Liver (tissue), 9 donors: Measurements from ENCODE around the gene QRICH1. TPM values are rescaled to one million over a fixed set of nuclear protein-coding genes. Genes with fewer than 3 reads are reported as not detected.

Experiments used
- DNase-seq: peaks from one replicate; pipeline ENCODE4 v3.0.0-alpha.2; 2017; ENCODE audit warnings: low spot score
- H3K27ac ChIP-seq, 2 donors: one replicate each; pipeline ENCODE4 v1.7.0; 2013; ENCODE audit warnings: inconsistent platforms in 2 of 2, low read length in 2 of 2, control low read depth in 1 of 2, low read depth in 1 of 2, mild to moderate bottlenecking in 1 of 2
- H3K27me3 ChIP-seq, 4 donors: one replicate each; pipeline versions ENCODE4 v1.6.1 to v1.7.0; 2013; ENCODE audit warnings: low read length in 3 of 4, inconsistent platforms in 1 of 4, mild to moderate bottlenecking in 1 of 4, moderate library complexity in 1 of 4; ENCODE audit not compliant: control insufficient read depth in 4 of 4, insufficient read depth in 4 of 4
- H3K36me3 ChIP-seq, 4 donors: one replicate each; pipeline versions ENCODE4 v1.6.1 to v1.7.0; 2013; ENCODE audit warnings: low read length in 3 of 4, mild to moderate bottlenecking in 3 of 4, low read depth in 1 of 4, moderate library complexity in 1 of 4; ENCODE audit not compliant: control insufficient read depth in 4 of 4, insufficient read depth in 3 of 4
- H3K4me1 ChIP-seq, 4 donors: one replicate each; pipeline versions ENCODE4 v1.6.1 to v1.7.0; 2013; ENCODE audit warnings: low read length in 3 of 4, mild to moderate bottlenecking in 3 of 4, moderate library complexity in 1 of 4; ENCODE audit not compliant: control insufficient read depth in 4 of 4, insufficient read depth in 4 of 4
- H3K4me3 ChIP-seq, 3 donors: one replicate each; pipeline versions ENCODE4 v1.6.1 to v1.7.0; 2013; ENCODE audit warnings: low read length in 3 of 3, control low read depth in 1 of 3, low read depth in 1 of 3, mild to moderate bottlenecking in 1 of 3
- H3K9ac ChIP-seq, 2 donors: one replicate each; pipeline ENCODE4 v1.7.0; 2013; ENCODE audit warnings: low read length in 2 of 2, mild to moderate bottlenecking in 2 of 2, moderate library complexity in 2 of 2, control low read depth in 1 of 2, low read depth in 1 of 2
- H3K9me3 ChIP-seq, 4 donors: one replicate each; pipeline versions ENCODE4 v1.6.1 to v1.7.0; 2013; ENCODE audit warnings: low read length in 3 of 4; ENCODE audit not compliant: control insufficient read depth in 4 of 4
- EGR1 ChIP-seq, 2 donors: IDR thresholded peaks; 2 replicates each; pipeline ENCODE4 v1.6.1; 2016 to 2018; ENCODE audit warnings: antibody characterized with exemption in 2 of 2, low read depth in 2 of 2
- FOXA1 ChIP-seq: IDR thresholded peaks from 2 replicates; pipeline ENCODE4 v1.6.1; 2016; ENCODE audit warnings: antibody characterized with exemption
- FOXA2 ChIP-seq: IDR thresholded peaks from 2 replicates; pipeline ENCODE4 v1.6.1; 2016; ENCODE audit warnings: antibody characterized with exemption
- GABPA ChIP-seq, 2 donors: IDR thresholded peaks in 1 of 2; conservative IDR thresholded peaks in 1 of 2; 2 replicates each; pipeline ENCODE4 v1.6.1; 2016; ENCODE audit warnings: antibody characterized with exemption in 2 of 2, mild to moderate bottlenecking in 1 of 2, moderate library complexity in 1 of 2
- HNF4A ChIP-seq, 2 donors: conservative IDR thresholded peaks; 2 replicates each; pipeline ENCODE4 v1.6.1; 2016; ENCODE audit warnings: antibody characterized with exemption in 2 of 2, mild to moderate bottlenecking in 2 of 2
- HNF4G ChIP-seq: IDR thresholded peaks from 2 replicates; pipeline ENCODE4 v1.6.1; 2016; ENCODE audit warnings: antibody characterized with exemption
- JUND ChIP-seq, 2 donors: IDR thresholded peaks; 2 replicates each; pipeline ENCODE4 v1.6.1; 2016; ENCODE audit warnings: antibody characterized with exemption in 2 of 2
- MAX ChIP-seq: IDR thresholded peaks from 2 replicates; pipeline ENCODE4 v1.6.1; 2016; ENCODE audit warnings: antibody characterized with exemption
- NR2F2 ChIP-seq: IDR thresholded peaks from 2 replicates; pipeline ENCODE4 v1.6.1; 2016; ENCODE audit warnings: antibody characterized with exemption
- RAD21 ChIP-seq, 2 donors: IDR thresholded peaks; 2 replicates each; pipeline ENCODE4 v1.6.1; 2016; ENCODE audit warnings: antibody characterized with exemption in 2 of 2, mild to moderate bottlenecking in 2 of 2
- REST ChIP-seq: IDR thresholded peaks from 2 replicates; pipeline ENCODE4 v1.6.1; 2016; ENCODE audit warnings: antibody characterized with exemption, mild to moderate bottlenecking
- RXRA ChIP-seq, 2 donors: IDR thresholded peaks; 2 replicates each; pipeline ENCODE4 v1.6.1; 2017 to 2018; ENCODE audit warnings: antibody characterized with exemption in 2 of 2, mild to moderate bottlenecking in 1 of 2
- SP1 ChIP-seq: IDR thresholded peaks from 2 replicates; pipeline ENCODE4 v1.6.1; 2018; ENCODE audit warnings: antibody characterized with exemption, mild to moderate bottlenecking
- TAF1 ChIP-seq: conservative IDR thresholded peaks from 2 replicates; pipeline ENCODE4 v1.6.1; 2016; ENCODE audit warnings: antibody characterized with exemption, mild to moderate bottlenecking
- YY1 ChIP-seq: IDR thresholded peaks from 2 replicates; pipeline ENCODE4 v1.6.1; 2016; ENCODE audit warnings: antibody characterized with exemption, mild to moderate bottlenecking
- ZBTB33 ChIP-seq: IDR thresholded peaks from 2 replicates; pipeline ENCODE4 v1.6.1; 2016; ENCODE audit warnings: antibody characterized with exemption
- WGBS: extraction: QIAGEN DNeasy Blood & Tissue Kit; methylation state at CpG from one replicate; pipeline ENCODE4 v1.1.7; 2013; 5-methylcytosine and 5-hydroxymethylcytosine counted together
- polyA plus RNA-seq, 2 donors: library from polyadenylated mRNA; stranded (reverse) in 1 of 2; unstranded in 1 of 2; fragments of 200-250 nt in 1 of 2; fragments of >200 nt in 1 of 2; fragmentation: Nextera tagmentation in 1 of 2; extraction: Ambion mirVana in 1 of 2; gene quantifications; one replicate each; pipeline versions ENCODE4 v1.2.1 to v1.2.3, GENCODE V29; 2013 to 2015
- total RNA-seq, 2 donors: library from RNA; depleted of rRNA; stranded (reverse); fragments of >200 nt; gene quantifications; one replicate each; pipeline ENCODE4 v1.2.3, GENCODE V29; 2014
- TF ChIP-seq, protein P1 (sequence below): fragments of 150-350 bp; IDR thresholded peaks from 2 replicates; pipeline ENCODE4 v1.5.1; 2017; ENCODE audit warnings: improper control_type of control experiment, low read depth, low read length; ENCODE audit not compliant: missing input control
- TF ChIP-seq, protein P2 (sequence below): IDR thresholded peaks from 2 replicates; pipeline ENCODE4 v1.6.1; 2016; ENCODE audit warnings: antibody characterized with exemption
- donor health status: healthy.
- donor health status: healthy.
- donor health status: healthy.
- donor health status: healthy.
- donor health status: healthy.

The QRICH1 gene
- total and polyA plus RNA-seq, 4 donors: 17.3 to 35.1 (median 25.7) TPM

DNA sequence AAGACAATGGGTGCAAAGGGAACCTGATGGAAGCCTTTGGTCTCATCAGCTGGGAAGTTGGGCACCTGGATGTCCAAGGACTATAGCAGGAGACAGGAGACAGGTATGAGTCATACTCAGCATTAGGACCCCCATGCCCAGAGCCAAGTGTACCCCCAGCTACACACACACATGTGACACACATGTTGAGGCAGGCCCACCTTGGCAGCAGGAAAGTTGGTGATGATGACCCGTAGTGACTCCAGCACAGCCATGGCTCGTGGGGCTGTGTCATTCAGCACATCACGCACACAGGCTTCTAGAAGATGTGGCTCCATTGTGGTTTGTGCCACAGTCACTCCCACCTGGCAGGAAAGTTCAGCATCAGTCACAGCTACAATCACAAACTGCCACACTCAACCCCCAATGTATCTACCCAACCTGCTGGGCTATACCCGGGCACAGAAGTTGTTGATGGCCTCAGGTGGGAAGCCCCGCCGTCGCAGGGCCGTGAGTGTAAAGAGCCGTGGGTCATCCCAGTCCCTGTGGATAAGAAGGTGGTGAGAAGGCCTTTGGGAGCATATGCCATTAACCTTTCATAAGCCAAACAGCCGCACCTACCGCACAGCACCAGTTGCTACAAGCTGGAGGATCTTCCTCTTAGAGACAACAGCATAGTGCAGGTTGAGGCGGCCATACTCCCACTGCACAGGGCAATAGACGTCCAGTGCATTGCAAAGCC lies 5.2 kb upstream of the QRICH1 start:
- Histone ChIP-seq H3K9me3 (no peaks in the 10 kb centered on the region), H3K9ac (no peak overlapping the region), H3K4me1 (peaks cover 0 to 18% (median 16%) of the 10 kb centered on the region in 4 donors), H3K4me3 (no peak overlapping the region), H3K27me3 (no peaks in the 10 kb centered on the region), H3K36me3 (peaks cover 14 to 53% (median 34%) of the 10 kb centered on the region in 4 donors), H3K27ac (no peak overlapping the region)
- DNase-seq: no peak
- TF ChIP-seq NR2F2: no peak
- TF ChIP-seq RXRA (IDR thresholded peaks at IDR 0.05): no peak
- no peak for TF ChIP-seq JUND (IDR thresholded peaks at IDR 0.05)
- TF ChIP-seq TAF1: no peak
- no peak for TF ChIP-seq FOXA2
- TF ChIP-seq GABPA (IDR thresholded peaks at IDR 0.05 in 1 of 2, conservative IDR thresholded peaks at IDR 0.05 in 1 of 2): no peak
- TF ChIP-seq FOXA1: no peak
- TF ChIP-seq SP1: no peak
- no peak for TF ChIP-seq HNF4G
- TF ChIP-seq HNF4A (conservative IDR thresholded peaks at IDR 0.05): no peak
- TF ChIP-seq ZBTB33: no peak
- TF ChIP-seq REST: no peak
- TF ChIP-seq MAX: no peak
- TF ChIP-seq, protein P1, sequence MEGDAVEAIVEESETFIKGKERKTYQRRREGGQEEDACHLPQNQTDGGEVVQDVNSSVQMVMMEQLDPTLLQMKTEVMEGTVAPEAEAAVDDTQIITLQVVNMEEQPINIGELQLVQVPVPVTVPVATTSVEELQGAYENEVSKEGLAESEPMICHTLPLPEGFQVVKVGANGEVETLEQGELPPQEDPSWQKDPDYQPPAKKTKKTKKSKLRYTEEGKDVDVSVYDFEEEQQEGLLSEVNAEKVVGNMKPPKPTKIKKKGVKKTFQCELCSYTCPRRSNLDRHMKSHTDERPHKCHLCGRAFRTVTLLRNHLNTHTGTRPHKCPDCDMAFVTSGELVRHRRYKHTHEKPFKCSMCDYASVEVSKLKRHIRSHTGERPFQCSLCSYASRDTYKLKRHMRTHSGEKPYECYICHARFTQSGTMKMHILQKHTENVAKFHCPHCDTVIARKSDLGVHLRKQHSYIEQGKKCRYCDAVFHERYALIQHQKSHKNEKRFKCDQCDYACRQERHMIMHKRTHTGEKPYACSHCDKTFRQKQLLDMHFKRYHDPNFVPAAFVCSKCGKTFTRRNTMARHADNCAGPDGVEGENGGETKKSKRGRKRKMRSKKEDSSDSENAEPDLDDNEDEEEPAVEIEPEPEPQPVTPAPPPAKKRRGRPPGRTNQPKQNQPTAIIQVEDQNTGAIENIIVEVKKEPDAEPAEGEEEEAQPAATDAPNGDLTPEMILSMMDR: no peak
- TF ChIP-seq YY1: no peak
- no peak for TF ChIP-seq EGR1 (IDR thresholded peaks at IDR 0.05; ENCODE audit: low read depth in 2 of 2)
- TF ChIP-seq, protein P2, sequence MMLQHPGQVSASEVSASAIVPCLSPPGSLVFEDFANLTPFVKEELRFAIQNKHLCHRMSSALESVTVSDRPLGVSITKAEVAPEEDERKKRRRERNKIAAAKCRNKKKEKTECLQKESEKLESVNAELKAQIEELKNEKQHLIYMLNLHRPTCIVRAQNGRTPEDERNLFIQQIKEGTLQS: no peak
- no peak for TF ChIP-seq RAD21 (IDR thresholded peaks at IDR 0.05)
- WGBS: 96% methylated on average over 13 of the region's 13 CpGs
